Measurements from ENCODE around the gene CBX4. TPM values are rescaled to one million over a fixed set of nuclear protein-coding genes. Genes with fewer than 3 reads are reported as not detected.

Gene CBX4
- total RNA-seq, 1 experiment from 2014 or later, result 3.3 TPM

DNA sequence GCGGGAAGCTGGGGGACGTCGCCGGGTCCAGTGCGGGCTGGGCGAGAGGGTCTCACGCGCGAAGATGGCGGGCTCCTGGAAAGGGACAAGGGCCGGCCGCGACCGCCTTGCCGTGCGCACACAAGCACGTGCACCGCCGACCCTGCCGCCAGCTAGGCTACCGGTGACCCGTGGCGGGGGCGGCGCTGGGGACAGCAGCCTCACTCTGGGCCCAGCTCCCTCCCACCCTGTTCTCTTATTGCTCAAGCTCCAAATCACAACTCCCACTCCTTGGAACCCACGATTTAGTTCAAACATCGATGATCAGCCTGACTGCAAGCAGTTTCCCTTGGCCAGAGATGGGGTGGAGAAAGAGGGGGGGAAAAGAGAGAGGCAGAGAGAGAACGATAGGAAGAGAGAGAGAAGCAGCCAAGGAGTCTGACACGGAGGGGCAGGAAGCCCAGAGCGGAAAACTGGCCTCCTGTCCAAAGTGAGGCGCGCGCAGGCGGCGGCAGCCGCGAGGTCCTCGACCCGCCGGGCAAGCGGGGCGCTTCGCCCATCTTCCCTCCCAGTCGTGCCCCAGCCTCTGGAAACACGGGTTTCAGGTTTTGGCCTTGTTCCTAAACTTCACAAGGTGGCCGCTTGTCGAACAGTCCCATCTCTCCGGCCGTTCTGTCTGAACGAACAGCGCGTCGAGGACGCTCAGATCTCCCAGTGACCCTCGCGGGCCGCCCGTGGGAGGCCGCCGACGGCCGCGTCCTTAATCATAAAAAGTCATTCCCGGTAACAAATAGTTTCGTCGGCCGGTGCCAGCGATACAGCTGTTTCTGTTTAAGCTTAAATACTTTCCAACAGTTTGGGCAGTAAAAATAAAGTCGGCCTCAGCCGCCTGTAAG, 40.7 kb downstream of the CBX4 start (continued):
- TF ChIP-seq, protein P1, sequence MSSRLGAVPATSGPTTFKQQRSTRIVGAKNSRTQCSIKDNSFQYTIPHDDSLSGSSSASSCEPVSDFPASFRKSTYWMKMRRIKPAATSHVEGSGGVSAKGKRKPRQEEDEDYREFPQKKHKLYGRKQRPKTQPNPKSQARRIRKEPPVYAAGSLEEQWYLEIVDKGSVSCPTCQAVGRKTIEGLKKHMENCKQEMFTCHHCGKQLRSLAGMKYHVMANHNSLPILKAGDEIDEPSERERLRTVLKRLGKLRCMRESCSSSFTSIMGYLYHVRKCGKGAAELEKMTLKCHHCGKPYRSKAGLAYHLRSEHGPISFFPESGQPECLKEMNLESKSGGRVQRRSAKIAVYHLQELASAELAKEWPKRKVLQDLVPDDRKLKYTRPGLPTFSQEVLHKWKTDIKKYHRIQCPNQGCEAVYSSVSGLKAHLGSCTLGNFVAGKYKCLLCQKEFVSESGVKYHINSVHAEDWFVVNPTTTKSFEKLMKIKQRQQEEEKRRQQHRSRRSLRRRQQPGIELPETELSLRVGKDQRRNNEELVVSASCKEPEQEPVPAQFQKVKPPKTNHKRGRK (CRISPR knock-in tag; IDR thresholded peaks at IDR 0.05; ENCODE audit: borderline replicate concordance), result no peak
- peak; percentile 48; the same call in 1 of the 2 replicates for TF ChIP-seq FOXK1 (CRISPR knock-in tag; IDR thresholded peaks at IDR 0.05)
- TF ChIP-seq, protein P2, sequence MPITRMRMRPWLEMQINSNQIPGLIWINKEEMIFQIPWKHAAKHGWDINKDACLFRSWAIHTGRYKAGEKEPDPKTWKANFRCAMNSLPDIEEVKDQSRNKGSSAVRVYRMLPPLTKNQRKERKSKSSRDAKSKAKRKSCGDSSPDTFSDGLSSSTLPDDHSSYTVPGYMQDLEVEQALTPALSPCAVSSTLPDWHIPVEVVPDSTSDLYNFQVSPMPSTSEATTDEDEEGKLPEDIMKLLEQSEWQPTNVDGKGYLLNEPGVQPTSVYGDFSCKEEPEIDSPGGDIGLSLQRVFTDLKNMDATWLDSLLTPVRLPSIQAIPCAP (CRISPR knock-in tag; IDR thresholded peaks at IDR 0.05), result no peak
- TF ChIP-seq, protein P3, sequence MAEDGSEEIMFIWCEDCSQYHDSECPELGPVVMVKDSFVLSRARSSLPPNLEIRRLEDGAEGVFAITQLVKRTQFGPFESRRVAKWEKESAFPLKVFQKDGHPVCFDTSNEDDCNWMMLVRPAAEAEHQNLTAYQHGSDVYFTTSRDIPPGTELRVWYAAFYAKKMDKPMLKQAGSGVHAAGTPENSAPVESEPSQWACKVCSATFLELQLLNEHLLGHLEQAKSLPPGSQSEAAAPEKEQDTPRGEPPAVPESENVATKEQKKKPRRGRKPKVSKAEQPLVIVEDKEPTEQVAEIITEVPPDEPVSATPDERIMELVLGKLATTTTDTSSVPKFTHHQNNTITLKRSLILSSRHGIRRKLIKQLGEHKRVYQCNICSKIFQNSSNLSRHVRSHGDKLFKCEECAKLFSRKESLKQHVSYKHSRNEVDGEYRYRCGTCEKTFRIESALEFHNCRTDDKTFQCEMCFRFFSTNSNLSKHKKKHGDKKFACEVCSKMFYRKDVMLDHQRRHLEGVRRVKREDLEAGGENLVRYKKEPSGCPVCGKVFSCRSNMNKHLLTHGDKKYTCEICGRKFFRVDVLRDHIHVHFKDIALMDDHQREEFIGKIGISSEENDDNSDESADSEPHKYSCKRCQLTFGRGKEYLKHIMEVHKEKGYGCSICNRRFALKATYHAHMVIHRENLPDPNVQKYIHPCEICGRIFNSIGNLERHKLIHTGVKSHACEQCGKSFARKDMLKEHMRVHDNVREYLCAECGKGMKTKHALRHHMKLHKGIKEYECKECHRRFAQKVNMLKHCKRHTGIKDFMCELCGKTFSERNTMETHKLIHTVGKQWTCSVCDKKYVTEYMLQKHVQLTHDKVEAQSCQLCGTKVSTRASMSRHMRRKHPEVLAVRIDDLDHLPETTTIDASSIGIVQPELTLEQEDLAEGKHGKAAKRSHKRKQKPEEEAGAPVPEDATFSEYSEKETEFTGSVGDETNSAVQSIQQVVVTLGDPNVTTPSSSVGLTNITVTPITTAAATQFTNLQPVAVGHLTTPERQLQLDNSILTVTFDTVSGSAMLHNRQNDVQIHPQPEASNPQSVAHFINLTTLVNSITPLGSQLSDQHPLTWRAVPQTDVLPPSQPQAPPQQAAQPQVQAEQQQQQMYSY (CRISPR knock-in tag; IDR thresholded peaks at IDR 0.05), result no peak
- TF ChIP-seq, protein P4, sequence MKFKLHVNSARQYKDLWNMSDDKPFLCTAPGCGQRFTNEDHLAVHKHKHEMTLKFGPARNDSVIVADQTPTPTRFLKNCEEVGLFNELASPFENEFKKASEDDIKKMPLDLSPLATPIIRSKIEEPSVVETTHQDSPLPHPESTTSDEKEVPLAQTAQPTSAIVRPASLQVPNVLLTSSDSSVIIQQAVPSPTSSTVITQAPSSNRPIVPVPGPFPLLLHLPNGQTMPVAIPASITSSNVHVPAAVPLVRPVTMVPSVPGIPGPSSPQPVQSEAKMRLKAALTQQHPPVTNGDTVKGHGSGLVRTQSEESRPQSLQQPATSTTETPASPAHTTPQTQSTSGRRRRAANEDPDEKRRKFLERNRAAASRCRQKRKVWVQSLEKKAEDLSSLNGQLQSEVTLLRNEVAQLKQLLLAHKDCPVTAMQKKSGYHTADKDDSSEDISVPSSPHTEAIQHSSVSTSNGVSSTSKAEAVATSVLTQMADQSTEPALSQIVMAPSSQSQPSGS (CRISPR knock-in tag; IDR thresholded peaks at IDR 0.05; ENCODE audit: borderline replicate concordance, low read depth), result no peak
- TF ChIP-seq RORB (CRISPR knock-in tag; IDR thresholded peaks at IDR 0.05), result no peak
- TF ChIP-seq ESRRA (CRISPR knock-in tag; IDR thresholded peaks at IDR 0.05; ENCODE audit: borderline replicate concordance), result no peak; the same call in 1 of the 2 replicates
- TF ChIP-seq NR2C2 (CRISPR knock-in tag; IDR thresholded peaks at IDR 0.05), result peak; percentile 65; the same call in 1 of the 2 replicates
- peak; percentile 32; the same call in 1 of the 2 replicates for TF ChIP-seq NFYB (CRISPR knock-in tag; conservative IDR thresholded peaks at IDR 0.05; ENCODE audit: low read depth)
- peak; percentile 49; the same call in 1 of the 2 replicates for TF ChIP-seq NFE2L1 (CRISPR knock-in tag; IDR thresholded peaks at IDR 0.05)
- TF ChIP-seq ELF4 (CRISPR knock-in tag; IDR thresholded peaks at IDR 0.05; ENCODE audit: low read depth), result no peak; the same call in 1 of the 2 replicates
- TF ChIP-seq, protein P5, sequence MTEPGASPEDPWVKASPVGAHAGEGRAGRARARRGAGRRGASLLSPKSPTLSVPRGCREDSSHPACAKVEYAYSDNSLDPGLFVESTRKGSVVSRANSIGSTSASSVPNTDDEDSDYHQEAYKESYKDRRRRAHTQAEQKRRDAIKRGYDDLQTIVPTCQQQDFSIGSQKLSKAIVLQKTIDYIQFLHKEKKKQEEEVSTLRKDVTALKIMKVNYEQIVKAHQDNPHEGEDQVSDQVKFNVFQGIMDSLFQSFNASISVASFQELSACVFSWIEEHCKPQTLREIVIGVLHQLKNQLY (CRISPR knock-in tag; IDR thresholded peaks at IDR 0.05), result no peak
- TF ChIP-seq, protein P6, sequence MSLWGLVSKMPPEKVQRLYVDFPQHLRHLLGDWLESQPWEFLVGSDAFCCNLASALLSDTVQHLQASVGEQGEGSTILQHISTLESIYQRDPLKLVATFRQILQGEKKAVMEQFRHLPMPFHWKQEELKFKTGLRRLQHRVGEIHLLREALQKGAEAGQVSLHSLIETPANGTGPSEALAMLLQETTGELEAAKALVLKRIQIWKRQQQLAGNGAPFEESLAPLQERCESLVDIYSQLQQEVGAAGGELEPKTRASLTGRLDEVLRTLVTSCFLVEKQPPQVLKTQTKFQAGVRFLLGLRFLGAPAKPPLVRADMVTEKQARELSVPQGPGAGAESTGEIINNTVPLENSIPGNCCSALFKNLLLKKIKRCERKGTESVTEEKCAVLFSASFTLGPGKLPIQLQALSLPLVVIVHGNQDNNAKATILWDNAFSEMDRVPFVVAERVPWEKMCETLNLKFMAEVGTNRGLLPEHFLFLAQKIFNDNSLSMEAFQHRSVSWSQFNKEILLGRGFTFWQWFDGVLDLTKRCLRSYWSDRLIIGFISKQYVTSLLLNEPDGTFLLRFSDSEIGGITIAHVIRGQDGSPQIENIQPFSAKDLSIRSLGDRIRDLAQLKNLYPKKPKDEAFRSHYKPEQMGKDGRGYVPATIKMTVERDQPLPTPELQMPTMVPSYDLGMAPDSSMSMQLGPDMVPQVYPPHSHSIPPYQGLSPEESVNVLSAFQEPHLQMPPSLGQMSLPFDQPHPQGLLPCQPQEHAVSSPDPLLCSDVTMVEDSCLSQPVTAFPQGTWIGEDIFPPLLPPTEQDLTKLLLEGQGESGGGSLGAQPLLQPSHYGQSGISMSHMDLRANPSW (CRISPR knock-in tag; conservative IDR thresholded peaks at IDR 0.05; ENCODE audit: low read depth), result no peak
- no peak for TF ChIP-seq ZNF396 (CRISPR knock-in tag; IDR thresholded peaks at IDR 0.05; ENCODE audit: borderline replicate concordance)
- TF ChIP-seq, protein P7, sequence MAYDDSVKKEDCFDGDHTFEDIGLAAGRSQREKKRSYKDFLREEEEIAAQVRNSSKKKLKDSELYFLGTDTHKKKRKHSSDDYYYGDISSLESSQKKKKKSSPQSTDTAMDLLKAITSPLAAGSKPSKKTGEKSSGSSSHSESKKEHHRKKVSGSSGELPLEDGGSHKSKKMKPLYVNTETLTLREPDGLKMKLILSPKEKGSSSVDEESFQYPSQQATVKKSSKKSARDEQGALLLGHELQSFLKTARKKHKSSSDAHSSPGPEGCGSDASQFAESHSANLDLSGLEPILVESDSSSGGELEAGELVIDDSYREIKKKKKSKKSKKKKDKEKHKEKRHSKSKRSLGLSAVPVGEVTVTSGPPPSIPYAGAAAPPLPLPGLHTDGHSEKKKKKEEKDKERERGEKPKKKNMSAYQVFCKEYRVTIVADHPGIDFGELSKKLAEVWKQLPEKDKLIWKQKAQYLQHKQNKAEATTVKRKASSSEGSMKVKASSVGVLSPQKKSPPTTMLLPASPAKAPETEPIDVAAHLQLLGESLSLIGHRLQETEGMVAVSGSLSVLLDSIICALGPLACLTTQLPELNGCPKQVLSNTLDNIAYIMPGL (CRISPR knock-in tag; IDR thresholded peaks at IDR 0.05), result no peak
- TF ChIP-seq, protein P8, sequence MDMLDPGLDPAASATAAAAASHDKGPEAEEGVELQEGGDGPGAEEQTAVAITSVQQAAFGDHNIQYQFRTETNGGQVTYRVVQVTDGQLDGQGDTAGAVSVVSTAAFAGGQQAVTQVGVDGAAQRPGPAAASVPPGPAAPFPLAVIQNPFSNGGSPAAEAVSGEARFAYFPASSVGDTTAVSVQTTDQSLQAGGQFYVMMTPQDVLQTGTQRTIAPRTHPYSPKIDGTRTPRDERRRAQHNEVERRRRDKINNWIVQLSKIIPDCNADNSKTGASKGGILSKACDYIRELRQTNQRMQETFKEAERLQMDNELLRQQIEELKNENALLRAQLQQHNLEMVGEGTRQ (CRISPR knock-in tag; IDR thresholded peaks at IDR 0.05), result no peak
- peak; percentile 81 for TF ChIP-seq MYBL2 (CRISPR knock-in tag; IDR thresholded peaks at IDR 0.05)

Measured in WTC11 (cell line).